ENCODE measurements around the gene MED13L. TPM values are rescaled to one million over a fixed set of nuclear protein-coding genes. Genes with fewer than 3 reads are reported as not detected.

MED13L gene
- total and polyA plus RNA-seq, 2 of the 8 experiments (the other 6 are each of a cell fraction or from before 2014, with no cell fraction given): 15.9 to 51.7 TPM

GRCh38 chr12:116301621-116302020 is 24.1 kb upstream of the MED13L start:
- H4K91ac ChIP-seq (replicated peaks; ENCODE audit: insufficient read length, low read length): no peak overlapping the region
- H3K23ac ChIP-seq (ENCODE audit: insufficient read length): no peak overlapping the region
- H3K27ac ChIP-seq (ENCODE audit: low read depth, low read length): no peak overlapping the region
- peak overlapping the region; percentile 21; the same call in 1 of the 2 replicates for H2BK20ac ChIP-seq (ENCODE audit: low read length)
- no peak overlapping the region for H3K4me2 ChIP-seq (ENCODE audit: insufficient read depth in 1 of 2, low read depth in 2 of 2, low read length in 2 of 2)
- no peak overlapping the region for H2BK120ac ChIP-seq (replicated peaks; ENCODE audit: low read depth, low read length)
- H3K23me2 ChIP-seq (ENCODE audit: low read depth, low read length): no peaks in the 10 kb centered on the region
- no peak overlapping the region for H3K14ac ChIP-seq (ENCODE audit: insufficient read length)
- H3K9ac ChIP-seq (replicated peaks in 1 of 4; ENCODE audit: extremely low read depth in 1 of 4, low read depth in 3 of 4, low read length in 3 of 4): no peak overlapping the region
- no peak overlapping the region for H4K8ac ChIP-seq (ENCODE audit: extremely low read depth, insufficient read depth, low read length)
- no peaks in the 10 kb centered on the region for H3K79me2 ChIP-seq (ENCODE audit: control insufficient read depth in 1 of 2, insufficient read depth in 2 of 2, low read length in 2 of 2)
- no peak overlapping the region; the same call in 1 of the 2 replicates for H2AK5ac ChIP-seq (ENCODE audit: low read depth, low read length)
- H2BK15ac ChIP-seq (ENCODE audit: low read length): no peak overlapping the region
- H3K18ac ChIP-seq (ENCODE audit: extremely low read depth, low read length): no peak overlapping the region
- H2AFZ ChIP-seq (ENCODE audit: low read length): peak overlapping the region; percentile 35; the same call in 1 of the 2 replicates
- no peak overlapping the region for H3K4me3 ChIP-seq (ENCODE audit: extremely low read depth in 1 of 4, insufficient read depth in 2 of 4, low read depth in 3 of 4, low read length in 4 of 4)
- H4K5ac ChIP-seq (ENCODE audit: insufficient read length, low read depth, low read length): no peak overlapping the region
- no peak overlapping the region for H2BK5ac ChIP-seq (ENCODE audit: low read depth, low read length)
- no peaks in the 10 kb centered on the region for H3K9me3 ChIP-seq (ENCODE audit: insufficient read depth in 2 of 2, low read depth in 1 of 2, low read length in 1 of 2)
- H3K79me1 ChIP-seq (ENCODE audit: low read depth, low read length): no peaks in the 10 kb centered on the region
- ChIA-PET POLR2A (ENCODE audit: partially characterized antibody) (no interaction called here), CTCF (ENCODE audit: partially characterized antibody) (no interaction called here)
- whole genome bisulfite sequencing, 2 experiments (ENCODE audit: extremely low coverage in 1 of 2, insufficient coverage in 1 of 2, insufficient read length in 1 of 2, insufficient replicate concordance in 2 of 2, low coverage in 1 of 2, low lambda C conversion rate in 2 of 2, missing lambda C conversion rate in 1 of 2): 93% methylated on average over 4 of the region's 4 CpGs; no CpG with 5 or more reads in 1 of the 2 experiments
- FAIRE-seq: no peak
- TF ChIP-seq ASH2L (IDR thresholded peaks at IDR 0.05; ENCODE audit: low read length) (no peak), SIX5 (IDR thresholded peaks at IDR 0.05; ENCODE audit: low read depth, low read length) (no peak)
- no peak overlapping the region for H3K56ac ChIP-seq (replicated peaks; ENCODE audit: insufficient read length, low read depth, low read length)
- H2BK12ac ChIP-seq (ENCODE audit: low read depth, low read length): no peak overlapping the region
- H3K4me1 ChIP-seq (replicated peaks in 1 of 4; ENCODE audit: control insufficient read depth in 3 of 4, insufficient read depth in 4 of 4, low read length in 3 of 4): peaks cover 0 to 3% (median 1%) of the 10 kb centered on the region in 4 experiments; a peak in 2 of 7 replicates
- H4K20me1 ChIP-seq (replicated peaks in 1 of 2; ENCODE audit: control insufficient read depth in 1 of 2, insufficient read depth in 2 of 2, low read length in 2 of 2): no peaks in the 10 kb centered on the region
- H3K27me3 ChIP-seq (replicated peaks in 1 of 4; ENCODE audit: control insufficient read depth in 3 of 4, extremely low read depth in 1 of 4, insufficient read depth in 3 of 4, low read length in 3 of 4): no peaks in the 10 kb centered on the region
- no peak overlapping the region for H3K4ac ChIP-seq (replicated peaks; ENCODE audit: insufficient read length, low read depth, low read length)
- H3K36me3 ChIP-seq (ENCODE audit: control insufficient read depth in 2 of 4, insufficient read depth in 4 of 4, low read length in 3 of 4): no peaks in the 10 kb centered on the region
- DNase-seq (ENCODE audit: low read depth in 1 of 2, low spot score in 2 of 2): no peak
